Ishikawa (cell line): ENCODE data around the gene ITGA1.

Experiments used
- CEBPB ChIP-seq: IDR thresholded peaks from 2 replicates; pipeline ENCODE4 v1.6.1; 2012
- CREB1 ChIP-seq: IDR thresholded peaks from 2 replicates; pipeline ENCODE4 v1.6.1; 2012; ENCODE audit warnings: low read depth
- EGR1 ChIP-seq: IDR thresholded peaks from 2 replicates; pipeline ENCODE4 v1.6.1; 2012
- EP300 ChIP-seq: IDR thresholded peaks from 2 replicates; pipeline ENCODE4 v1.6.1; 2012; ENCODE audit warnings: borderline replicate concordance
- FOXM1 ChIP-seq: IDR thresholded peaks from 2 replicates; pipeline ENCODE4 v1.6.1; 2012; ENCODE audit warnings: low read depth, borderline replicate concordance
- MAX ChIP-seq: IDR thresholded peaks from 2 replicates; pipeline ENCODE4 v1.6.1; 2012
- NFIC ChIP-seq: IDR thresholded peaks from 2 replicates; pipeline ENCODE4 v1.6.1; 2012
- RAD21 ChIP-seq: IDR thresholded peaks from 2 replicates; pipeline ENCODE4 v1.6.1; 2012; ENCODE audit warnings: low read depth
- REST ChIP-seq: IDR thresholded peaks from 2 replicates; pipeline ENCODE4 v1.6.1; 2012; ENCODE audit warnings: low read depth, mild to moderate bottlenecking
- TAF1 ChIP-seq: IDR thresholded peaks from 2 replicates; pipeline ENCODE4 v1.6.1; 2012; ENCODE audit warnings: low read depth, mild to moderate bottlenecking
- TCF12 ChIP-seq: IDR thresholded peaks from 2 replicates; pipeline ENCODE4 v1.6.1; 2012; ENCODE audit warnings: low read depth
- TEAD4 ChIP-seq: IDR thresholded peaks from 2 replicates; pipeline ENCODE4 v1.6.1; 2012
- USF1 ChIP-seq: IDR thresholded peaks from 2 replicates; pipeline ENCODE4 v1.6.1; 2012
- YY1 ChIP-seq: IDR thresholded peaks from 2 replicates; pipeline ENCODE4 v1.6.1; 2012; ENCODE audit warnings: low read depth
- ZBTB7A ChIP-seq: IDR thresholded peaks from 2 replicates; pipeline ENCODE4 v1.6.1; 2012; ENCODE audit warnings: low read depth

Gene ITGA1

GRCh38 chr5:52846182-52846842 lies 58.6 kb downstream of the ITGA1 start:
- no peak for TF ChIP-seq CREB1
- no peak for TF ChIP-seq TEAD4
- TF ChIP-seq YY1 = no peak

GRCh38 chr5:52849544-52849943 lies 61.8 kb downstream of the ITGA1 start:
- no peak for TF ChIP-seq NFIC
- no peak for TF ChIP-seq TAF1
- TF ChIP-seq TEAD4 = no peak
- no peak for TF ChIP-seq EGR1
- no peak for TF ChIP-seq FOXM1
- TF ChIP-seq CEBPB = no peak
- TF ChIP-seq YY1 = no peak
- TF ChIP-seq EP300 = no peak
- TF ChIP-seq TCF12 = no peak
- TF ChIP-seq ZBTB7A = no peak
- no peak for TF ChIP-seq MAX
- no peak for TF ChIP-seq USF1
- no peak for TF ChIP-seq CREB1
- TF ChIP-seq RAD21 = no peak

GRCh38 chr5:52853650-52854049 lies 65.9 kb downstream of the ITGA1 start:
- no peak for TF ChIP-seq EP300
- TF ChIP-seq MAX = no peak
- TF ChIP-seq YY1 = no peak

- no peak for TF ChIP-seq TCF12
- no peak for TF ChIP-seq FOXM1
- no peak for TF ChIP-seq EGR1
- TF ChIP-seq CREB1 = no peak
- TF ChIP-seq REST = no peak
- no peak for TF ChIP-seq RAD21
- TF ChIP-seq NFIC = no peak
- TF ChIP-seq MAX = no peak
- TF ChIP-seq TAF1 = no peak
- no peak for TF ChIP-seq YY1
- TF ChIP-seq USF1 = no peak
- no peak for TF ChIP-seq ZBTB7A
- no peak for TF ChIP-seq TEAD4
- no peak for TF ChIP-seq EP300
- TF ChIP-seq CEBPB = no peak
Observed at GRCh38 chr5:52854301-52854700, 66.6 kb downstream of the ITGA1 start.

- TF ChIP-seq TAF1 (no peak), RAD21 (no peak), CREB1 (no peak), NFIC (no peak), TEAD4 (no peak), CEBPB (no peak), ZBTB7A (no peak), YY1 (no peak), EP300 (no peak), TCF12 (no peak), FOXM1 (no peak), USF1 (no peak), MAX (no peak)
Observed at GRCh38 chr5:52854949-52855348, 67.2 kb downstream of the ITGA1 start.

- no peak for TF ChIP-seq EP300
- TF ChIP-seq CREB1 = no peak
- no peak for TF ChIP-seq TCF12
- TF ChIP-seq CEBPB = no peak
- TF ChIP-seq RAD21 = no peak
- TF ChIP-seq USF1 = no peak
- TF ChIP-seq FOXM1 = no peak
- no peak for TF ChIP-seq YY1
- TF ChIP-seq MAX = no peak
- TF ChIP-seq EGR1 = no peak
- no peak for TF ChIP-seq TAF1
- TF ChIP-seq NFIC = no peak
- TF ChIP-seq TEAD4 = no peak
Observed at GRCh38 chr5:52856564-52856963, 68.8 kb downstream of the ITGA1 start.

GRCh38 chr5:52859628-52860027 lies 71.9 kb downstream of the ITGA1 start:
- no peak for TF ChIP-seq EP300
